GM19324 (cell line): Measurements from ENCODE around the gene FOXA3.
"Not testable (repeated sequence)": the region's sequence is repeated elsewhere in the genome, so short reads cannot be mapped to it uniquely, and the experiment has no call there.

ENCODE experiments used
- ATAC-seq: cut with Tn5 transposase; IDR thresholded peaks from one replicate; pipeline ENCODE4 v1.9.1; 2021; ENCODE audit warnings: mild to moderate bottlenecking, moderate library complexity; ENCODE audit not compliant: unreplicated experiment, low FRiP score

FOXA3 gene

GRCh38 chr19:45887200-45887710, 23.1 kb downstream of the FOXA3 start:
- ATAC-seq = no peak

GRCh38 chr19:45889210-45889885, 25.2 kb downstream of the FOXA3 start:
- no peak for ATAC-seq

- no peak for ATAC-seq
Observed at GRCh38 chr19:45890877-45891276, 26.8 kb downstream of the FOXA3 start.

- ATAC-seq = no peak
Observed at GRCh38 chr19:45895519-45895972, 31.4 kb downstream of the FOXA3 start.

- ATAC-seq = not testable (repeated sequence)
Observed at GRCh38 chr19:45895983-45896599, 32.0 kb downstream of the FOXA3 start.

GRCh38 chr19:45897261-45897812, 33.2 kb downstream of the FOXA3 start:
- no peak for ATAC-seq

- no peak for ATAC-seq
Observed at GRCh38 chr19:45899253-45899652, 35.1 kb downstream of the FOXA3 start.

- ATAC-seq = no peak
Observed at GRCh38 chr19:45899919-45900589, 35.9 kb downstream of the FOXA3 start.

- no peak for ATAC-seq
Observed at GRCh38 chr19:45900738-45901431, 36.8 kb downstream of the FOXA3 start.

GRCh38 chr19:45901432-45901911, 37.3 kb downstream of the FOXA3 start:
- ATAC-seq = no peak

GRCh38 chr19:45901912-45902650, 38.0 kb downstream of the FOXA3 start, which contains the start of gene MYPOP:
TSS of gene MYPOP (minus strand) at chr19:45902613. CDS start at chr19:45901773, 840 bp downstream.
- ATAC-seq = no peak

GRCh38 chr19:45902651-45903625, 38.8 kb downstream of the FOXA3 start:
- peak; percentile 93 for ATAC-seq

- ATAC-seq = no peak
Observed at GRCh38 chr19:45905011-45905410, 40.9 kb downstream of the FOXA3 start.

- no peak for ATAC-seq
Observed at GRCh38 chr19:45906221-45906620, 42.1 kb downstream of the FOXA3 start.

GRCh38 chr19:45908956-45909355, 44.8 kb downstream of the FOXA3 start:
- no peak for ATAC-seq

GRCh38 chr19:45911291-45911690, 47.2 kb downstream of the FOXA3 start:
- ATAC-seq = no peak

GRCh38 chr19:45913874-45914830, 50.0 kb downstream of the FOXA3 start, which contains the start of gene NANOS2:
TSS of gene NANOS2 (minus strand) at chr19:45914778. CDS start at chr19:45914693, 85 bp downstream.
- no peak for ATAC-seq
